Subcutaneous adipose tissue (tissue), 4 donors: ENCODE results near the gene MON2. TPM values are rescaled to one million over a fixed set of nuclear protein-coding genes. Genes with fewer than 3 reads are reported as not detected.

Experiments used
- CTCF ChIP-seq: fragments of 450-650 bp; IDR thresholded peaks from one replicate; pipeline ENCODE4 v1.5.1; 2016; ENCODE audit warnings: low read depth, mild to moderate bottlenecking, control low read depth, antibody characterized with exemption, moderate library complexity
- total RNA-seq, 4 donors: library from RNA; depleted of rRNA; stranded (reverse); fragments of >200 nt; gene quantifications; one replicate each; pipeline ENCODE4 v1.1.0, GENCODE V29; 2016

The MON2 gene
- total RNA-seq, 4 donors from 2014 or later, result 87.2 to 150 (median 101) TPM

GRCh38 chr12:62618319-62618718, 151.7 kb downstream of the MON2 start:
- no peak for TF ChIP-seq CTCF

- TF ChIP-seq CTCF, result no peak
Observed at GRCh38 chr12:62618930-62619329, 152.3 kb downstream of the MON2 start.

- TF ChIP-seq CTCF, result no peak
Observed at GRCh38 chr12:62621101-62621638, 154.5 kb downstream of the MON2 start.

- TF ChIP-seq CTCF, result no peak
Observed at GRCh38 chr12:62622177-62622576, 155.6 kb downstream of the MON2 start.

- no peak for TF ChIP-seq CTCF
Observed at GRCh38 chr12:62625228-62625627, 158.6 kb downstream of the MON2 start.

- no peak for TF ChIP-seq CTCF
Observed at GRCh38 chr12:62627181-62627580, 160.6 kb downstream of the MON2 start.

- no peak for TF ChIP-seq CTCF
Observed at GRCh38 chr12:62629413-62629812, 162.8 kb downstream of the MON2 start.
